Measurements from ENCODE around the gene ZNF577.
A peak's percentile ranks its signal among the peaks of the same experiment; 100 is the strongest.
"Not testable (repeated sequence)": the region's sequence is repeated elsewhere in the genome, so short reads cannot be mapped to it uniquely, and the experiment has no call there.

The ZNF577 gene

DNA sequence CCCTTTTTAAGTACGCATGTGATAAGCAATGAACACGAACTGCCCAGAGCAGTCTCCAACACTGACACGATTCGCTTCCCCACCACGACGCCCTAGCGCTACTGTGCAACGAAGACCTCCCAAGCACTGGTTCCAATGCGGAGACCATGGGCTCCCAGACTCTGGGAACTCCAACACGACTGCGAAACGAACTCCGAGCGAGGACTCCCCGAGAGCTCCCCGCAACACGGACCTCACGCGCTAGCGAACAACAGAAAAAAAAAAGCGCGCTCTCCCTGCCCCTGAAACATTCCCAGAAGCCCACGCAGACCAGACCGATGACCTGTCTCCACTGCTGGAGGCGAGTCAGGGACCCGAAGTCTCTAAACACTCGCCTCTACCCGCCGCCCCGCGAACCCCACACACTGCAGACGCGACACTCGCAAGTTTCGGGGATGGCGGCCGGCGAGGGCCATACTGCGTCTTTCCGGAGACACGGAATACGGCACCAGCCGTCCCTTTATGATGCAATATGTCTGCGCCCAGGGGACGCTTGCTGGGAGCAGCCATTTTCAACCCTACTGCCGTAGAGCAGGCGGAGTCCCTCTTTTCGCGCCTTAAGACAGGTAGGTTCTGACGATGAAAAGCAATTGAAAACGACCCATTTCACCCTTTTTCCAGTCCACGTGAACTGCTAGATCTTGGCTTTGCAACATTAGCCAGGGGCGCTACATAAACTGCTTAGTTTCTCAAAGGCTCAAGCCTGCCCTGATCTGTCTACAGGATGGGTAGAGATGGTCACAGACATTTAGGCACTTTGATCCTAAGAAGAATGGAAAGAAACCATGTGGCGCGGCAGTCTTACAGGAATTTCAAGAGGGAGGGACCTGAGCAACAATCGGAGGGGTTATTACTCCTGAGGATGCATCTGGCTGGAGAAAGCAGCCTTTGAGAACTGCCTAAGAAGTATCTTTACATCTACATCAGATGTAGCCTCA, at the start of gene ZNF577:
Gene ZNF577 (minus strand): TSS at position 430 of the 977 bp plus-strand sequence. CDS start 7,569 bp downstream, outside the sequence.
- peak; percentile 65 for DNase-seq (ENCODE audit: low spot score)

DNA sequence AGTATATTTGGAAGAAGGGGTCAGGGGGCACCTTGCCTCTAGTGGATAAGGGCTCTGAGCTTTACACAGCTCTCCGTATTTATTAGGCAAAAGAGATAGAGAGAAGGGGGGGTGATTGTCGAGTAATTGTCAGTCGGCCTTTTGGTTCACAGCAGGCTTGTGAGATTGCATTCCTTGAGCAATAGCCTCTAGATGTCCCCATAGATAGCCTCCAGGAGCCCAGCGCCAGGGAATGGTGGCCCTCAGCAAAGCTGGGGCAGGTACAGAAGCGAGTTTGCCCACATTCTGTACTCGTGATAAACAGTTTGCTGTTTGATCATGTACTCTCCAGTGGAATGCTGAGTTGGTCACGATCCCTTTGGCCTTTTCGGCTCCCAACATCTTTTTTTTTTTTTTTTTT, 44.2 kb upstream of the ZNF577 start:
- no peak for DNase-seq (ENCODE audit: low spot score)

DNA sequence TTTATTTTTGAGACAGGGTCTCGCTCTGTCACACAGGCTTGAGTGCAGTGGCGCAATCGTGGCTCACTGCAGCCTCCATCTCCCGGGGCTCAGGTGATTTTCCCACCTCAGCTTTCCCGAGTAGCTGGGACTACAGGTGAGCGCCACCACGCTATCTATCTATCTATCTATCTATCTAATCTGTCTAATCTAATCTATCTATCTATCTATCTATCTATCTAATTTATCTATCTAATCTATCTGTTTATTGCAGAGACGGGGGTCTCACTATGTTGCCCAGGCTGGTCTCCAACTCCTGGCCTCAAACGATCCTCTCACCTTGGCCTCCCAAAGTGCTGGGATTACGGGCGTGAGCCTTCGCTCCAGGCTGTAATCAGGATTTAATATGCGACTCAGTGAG, 40.1 kb upstream of the ZNF577 start:
- DNase-seq (ENCODE audit: low spot score): no peak

DNA sequence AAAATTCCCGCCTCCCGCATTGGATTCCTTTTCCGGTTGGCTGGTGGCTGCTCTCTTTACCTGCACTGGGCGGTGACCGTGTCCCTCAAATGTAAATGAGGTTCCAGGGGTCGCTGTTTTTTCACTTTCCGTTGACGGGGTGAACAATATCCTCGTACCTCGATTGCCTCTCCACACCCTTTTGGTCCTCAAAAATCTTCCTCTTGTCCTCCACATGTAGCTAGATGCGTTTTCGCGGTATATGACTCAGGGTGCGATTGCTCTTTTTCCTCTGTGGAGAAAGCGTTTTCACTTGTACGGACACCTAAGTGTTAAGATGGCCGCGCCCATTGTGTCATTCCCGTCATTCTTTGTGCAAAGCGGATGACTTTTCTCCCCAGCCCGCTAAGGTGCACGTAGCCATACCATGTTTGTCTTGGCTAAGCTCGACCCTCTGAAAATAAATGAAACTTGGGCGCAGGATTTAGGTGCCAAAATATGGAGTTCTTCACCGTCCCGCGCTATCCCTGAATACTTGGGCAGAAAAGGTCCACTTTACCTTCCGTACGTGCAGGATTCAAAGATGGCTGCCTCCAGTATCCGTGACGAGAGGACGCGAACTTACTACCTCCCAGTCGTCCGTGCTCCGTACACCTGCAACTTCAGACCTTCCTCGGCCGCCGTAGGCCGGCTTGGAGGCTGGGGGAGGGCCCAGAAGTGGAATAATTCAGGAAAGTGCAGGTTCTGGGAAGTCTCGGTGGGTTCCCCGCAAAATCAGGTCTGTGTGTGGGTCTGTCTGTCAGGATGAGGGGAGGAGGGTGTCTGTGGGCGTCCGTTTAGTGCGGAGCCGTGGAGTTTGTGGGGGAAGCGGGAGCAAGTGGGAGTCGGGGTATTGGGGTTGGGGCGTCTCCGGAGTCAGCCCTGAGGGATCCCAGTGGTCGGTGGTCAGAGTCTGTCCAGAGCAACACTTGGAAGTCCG, 39.3 kb upstream of the ZNF577 start, which contains the start of gene ZNF613:
Gene ZNF613 (plus strand): TSS at position 689 of the 958 bp plus-strand sequence. CDS start 8,749 bp downstream, outside the sequence.
- peak; percentile 88 for DNase-seq (ENCODE audit: low spot score)

DNA sequence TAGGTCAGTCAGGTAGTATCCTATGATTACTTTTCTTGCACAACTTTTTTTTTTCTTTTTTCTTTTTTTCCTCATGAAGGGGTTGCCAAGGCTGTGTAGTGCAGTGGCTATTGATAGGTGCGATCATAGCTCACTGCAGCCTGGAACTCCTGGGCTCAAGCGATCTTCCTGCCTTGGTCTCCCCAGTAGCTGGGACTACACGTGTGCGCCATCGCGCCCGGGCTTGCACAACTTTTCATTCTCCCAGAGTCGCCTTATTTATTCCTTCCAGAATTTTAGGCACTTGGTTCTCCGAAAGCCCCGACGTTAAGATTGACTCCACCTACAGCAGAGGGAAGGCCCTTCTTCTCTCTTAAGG, 38.7 kb upstream of the ZNF577 start:
- DNase-seq (ENCODE audit: low spot score): no peak

DNA sequence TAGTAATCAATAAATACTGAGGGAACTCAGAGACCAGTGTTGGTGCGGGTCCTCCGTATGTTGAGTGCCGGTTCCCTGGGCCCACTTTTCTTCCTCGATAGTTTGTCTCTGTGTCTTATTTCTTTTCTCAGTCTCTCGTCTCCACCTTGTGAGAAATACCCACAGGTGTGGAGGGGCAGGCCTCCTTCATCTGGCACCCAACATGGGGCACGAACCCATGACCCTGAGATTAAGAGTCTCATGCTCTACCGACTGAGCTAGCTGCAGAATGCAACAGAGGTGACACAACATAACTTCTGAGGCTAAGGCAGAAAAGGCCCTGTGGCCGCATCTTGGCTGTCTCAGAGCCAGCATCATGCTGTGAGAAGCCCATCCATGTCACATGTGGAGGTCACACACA, 34.2 kb upstream of the ZNF577 start:
- DNase-seq (ENCODE audit: low spot score): no peak

DNA sequence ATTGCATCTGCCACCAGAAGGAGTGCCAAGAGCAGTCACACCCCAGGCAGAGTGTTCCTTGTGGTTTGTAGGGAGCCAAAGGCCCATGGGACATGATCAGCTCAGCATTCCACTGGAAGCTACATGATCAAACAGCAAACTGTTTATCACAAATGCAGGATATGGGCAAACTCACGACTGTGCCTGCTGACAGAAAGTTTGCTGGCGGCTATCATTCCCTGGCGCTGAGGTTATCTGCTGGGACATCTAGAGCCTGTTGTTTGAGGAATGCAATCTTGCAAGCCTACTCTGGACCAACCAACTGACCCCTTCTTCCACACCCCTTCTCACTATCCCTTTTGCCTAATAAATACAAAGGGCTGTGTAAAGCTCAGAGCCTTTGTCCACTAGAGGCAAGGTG, 31.9 kb upstream of the ZNF577 start:
- no peak for DNase-seq (ENCODE audit: low spot score)

DNA sequence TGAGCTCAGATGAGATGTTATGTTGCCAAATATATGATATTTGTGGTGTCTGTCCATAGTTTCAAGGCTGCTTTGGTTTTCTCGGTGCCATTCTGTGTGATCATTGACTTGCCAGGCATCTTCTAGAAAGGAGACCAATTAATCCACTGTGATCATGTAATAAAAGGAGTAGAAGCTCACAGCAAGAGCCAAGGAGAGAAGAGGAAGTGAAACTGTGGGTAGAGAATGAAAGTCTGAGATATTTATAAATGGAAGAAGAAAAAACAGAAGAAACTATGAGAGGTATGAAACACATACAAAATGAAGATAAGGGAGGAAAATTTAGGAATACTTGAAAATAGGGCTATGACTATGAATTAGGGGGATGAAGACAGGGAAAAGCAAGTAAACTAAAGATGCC, 28.4 kb upstream of the ZNF577 start:
- DNase-seq (ENCODE audit: low spot score): no peak

DNA sequence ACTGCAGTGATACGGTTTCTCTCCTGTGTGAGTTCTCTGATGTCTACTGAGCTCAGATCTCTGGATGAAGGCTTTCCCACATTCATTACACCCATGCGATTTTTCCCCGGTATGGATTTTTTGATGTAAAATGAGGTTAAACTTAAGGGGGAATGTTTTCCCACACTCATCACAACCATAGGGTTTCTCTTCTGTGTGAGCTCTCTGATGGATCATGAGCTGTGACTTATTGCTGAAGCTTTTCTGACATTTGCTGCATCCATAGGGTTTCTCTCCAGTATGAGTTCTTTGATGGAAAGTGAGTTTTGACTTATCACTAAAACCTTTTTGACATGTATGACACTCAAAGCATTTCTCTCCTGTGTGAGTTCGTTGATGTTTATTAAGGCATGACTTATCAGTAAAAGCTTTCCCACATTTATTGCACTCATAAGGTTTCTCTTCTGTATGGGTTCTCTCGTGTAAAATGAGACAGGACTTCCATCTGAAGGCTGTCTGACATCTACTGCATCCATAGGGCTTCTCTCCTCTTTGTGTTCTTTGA, 27.6 kb upstream of the ZNF577 start:
- no peak for DNase-seq (ENCODE audit: low spot score)

DNA sequence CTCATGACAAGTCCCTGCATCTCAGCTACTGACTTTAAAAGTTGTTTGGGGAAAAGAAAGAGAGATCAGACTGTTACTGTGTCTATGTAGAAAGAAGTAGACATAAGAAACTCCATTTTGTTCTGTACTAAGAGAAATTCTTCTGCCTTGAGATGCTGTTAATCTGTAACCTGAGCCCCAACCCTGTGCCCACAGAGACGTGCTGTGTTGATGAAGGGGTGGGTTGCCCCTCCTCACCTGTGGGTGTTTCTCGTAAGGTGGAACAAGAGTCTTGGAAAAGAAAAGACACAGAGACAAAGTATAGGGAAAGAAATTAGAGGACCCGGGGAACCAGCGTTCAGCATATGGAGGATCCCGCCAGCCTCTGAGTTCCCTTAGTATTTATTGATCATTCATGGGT, 20.2 kb upstream of the ZNF577 start:
- DNase-seq (ENCODE audit: low spot score): not testable (repeated sequence)

DNA sequence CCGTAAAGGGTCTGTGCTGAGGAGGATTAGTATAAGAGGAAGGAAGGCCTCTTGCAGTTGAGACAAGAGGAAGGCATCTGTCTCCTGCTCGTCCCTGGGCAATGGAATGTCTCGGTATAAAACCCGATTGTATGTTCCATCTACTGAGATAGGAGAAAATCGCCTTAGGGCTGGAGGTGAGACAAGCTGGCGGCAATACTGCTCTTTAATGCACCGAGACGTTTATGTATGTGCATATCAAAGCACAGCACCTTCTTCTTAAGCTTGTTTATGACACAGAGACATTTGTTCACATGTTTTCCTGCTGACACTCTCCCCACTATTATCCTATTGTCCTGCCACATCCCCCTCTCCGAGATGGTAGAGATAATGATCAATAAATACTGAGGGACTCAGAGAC, 18.4 kb upstream of the ZNF577 start:
- not testable (repeated sequence) for DNase-seq (ENCODE audit: low spot score)

DNA sequence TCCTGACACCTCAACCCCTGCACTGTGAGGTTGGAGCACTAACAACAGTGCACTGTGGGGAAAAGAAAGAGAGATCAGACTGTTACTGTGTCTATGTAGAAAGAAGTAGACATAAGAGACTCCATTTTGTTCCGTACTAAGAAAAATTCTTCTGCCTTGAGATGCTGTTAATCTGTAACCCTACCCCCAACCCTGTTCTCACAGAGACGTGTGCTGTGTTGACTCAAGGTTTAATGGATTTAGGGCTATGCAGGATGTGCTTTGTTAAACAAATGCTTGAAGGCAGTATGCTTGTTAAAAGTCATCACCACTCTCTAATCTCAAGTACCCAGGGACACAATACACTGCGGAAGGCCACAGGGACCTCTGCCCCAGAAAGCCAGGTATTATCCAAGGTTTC, 17.9 kb upstream of the ZNF577 start:
- DNase-seq (ENCODE audit: low spot score): not testable (repeated sequence)

DNA sequence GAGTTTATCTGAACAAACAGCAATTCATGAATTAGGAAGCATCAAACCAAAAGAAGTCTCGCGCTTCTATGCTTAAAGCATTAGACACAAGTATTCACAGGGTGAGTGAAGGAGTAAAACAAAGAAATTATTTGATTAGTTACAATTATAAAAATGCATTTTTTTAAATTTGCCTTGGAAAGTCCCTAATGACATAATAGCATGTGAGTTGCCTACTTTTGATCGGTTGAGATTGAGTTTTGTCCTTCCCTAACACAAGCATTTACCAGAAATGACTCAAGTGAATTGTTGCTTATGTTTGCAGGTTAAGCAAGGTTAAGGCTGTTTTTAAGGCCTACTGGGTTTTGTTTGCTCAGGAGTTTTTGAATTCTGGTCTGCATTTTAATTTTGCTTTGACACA, 17.5 kb upstream of the ZNF577 start:
- DNase-seq (ENCODE audit: low spot score): no peak

DNA sequence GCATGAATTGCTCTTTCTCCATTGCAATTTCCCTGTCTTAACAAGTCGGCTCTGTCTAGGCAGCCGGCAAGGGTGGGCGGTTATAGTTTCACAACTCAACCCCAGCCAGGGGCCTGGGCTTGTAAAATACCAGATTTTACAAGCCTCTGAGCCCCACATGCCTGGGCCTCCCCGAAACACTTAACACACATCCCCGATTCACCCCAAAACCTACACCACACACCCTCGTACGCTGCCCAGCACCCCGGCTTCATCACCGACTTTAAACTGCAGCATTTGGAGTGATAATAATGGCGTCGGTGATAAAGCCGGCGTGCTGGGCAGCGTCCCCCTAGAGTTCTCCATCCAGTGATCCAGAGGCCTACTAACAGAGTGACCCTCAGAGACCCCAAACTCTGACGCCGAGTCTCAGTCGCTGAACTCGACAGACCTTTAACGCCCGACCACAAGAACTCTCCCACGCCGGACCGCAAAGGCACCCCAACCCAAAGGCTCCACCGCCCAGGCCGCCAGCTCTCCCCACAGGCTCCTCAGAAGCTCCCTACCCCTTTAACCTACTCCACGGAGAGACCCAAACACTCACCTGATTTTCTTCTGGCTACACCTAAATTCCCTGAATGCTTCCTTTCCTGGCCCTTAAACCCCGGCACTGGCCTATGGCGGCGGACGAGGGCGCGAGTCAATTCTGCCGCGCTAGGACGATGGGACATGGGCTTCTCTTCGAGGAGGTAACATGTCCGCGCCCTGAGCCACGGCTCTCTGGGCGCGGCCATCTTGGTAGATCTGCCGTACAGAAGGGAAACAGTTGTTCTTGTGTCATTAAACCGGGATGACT, 16.8 kb upstream of the ZNF577 start, which contains the start of gene ZNF649:
Gene ZNF649 (minus strand): TSS at position 687 of the 835 bp plus-strand sequence. CDS start 4,910 bp downstream, outside the sequence.
- peak; percentile 83 for DNase-seq (ENCODE audit: low spot score)

DNA sequence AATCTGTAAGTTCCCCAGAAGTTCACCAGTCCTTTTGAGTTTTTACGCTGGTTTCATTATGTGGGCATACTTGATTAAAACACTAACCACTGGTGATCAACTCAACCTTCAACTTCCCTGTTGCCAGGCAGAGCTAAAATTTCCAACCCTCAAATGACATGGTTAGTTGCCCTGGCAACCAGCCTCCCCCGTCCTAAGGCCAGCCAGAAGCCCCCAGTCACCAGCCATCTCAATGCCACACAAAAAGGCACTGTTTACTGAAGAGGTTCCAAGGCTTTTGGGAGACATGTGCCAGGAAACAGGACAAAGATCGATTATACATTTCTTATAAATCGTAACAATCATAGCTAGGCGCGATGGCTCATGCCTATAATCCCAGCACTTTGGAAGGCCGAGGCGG, 15.4 kb upstream of the ZNF577 start:
- no peak for DNase-seq (ENCODE audit: low spot score)

DNA sequence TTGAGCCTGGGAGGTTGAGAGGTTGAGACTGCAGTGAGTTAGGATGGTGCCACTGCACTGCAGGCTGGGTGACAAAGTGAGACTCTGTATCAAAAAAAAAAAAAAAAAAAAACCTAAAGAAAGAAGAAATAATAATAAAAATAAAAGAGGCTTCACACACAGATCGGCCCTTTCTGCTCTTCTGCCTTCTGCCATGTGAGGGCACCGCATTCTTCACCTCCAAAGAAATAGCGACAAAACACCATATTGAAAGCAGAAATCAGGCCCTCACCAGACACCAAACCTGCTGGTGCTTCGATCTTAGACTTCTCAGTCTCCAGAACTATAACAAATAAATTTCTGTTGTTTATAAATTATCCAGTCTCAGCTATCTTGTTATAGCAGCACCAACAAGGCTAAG, 14.1 kb upstream of the ZNF577 start:
- DNase-seq (ENCODE audit: low spot score): no peak

DNA sequence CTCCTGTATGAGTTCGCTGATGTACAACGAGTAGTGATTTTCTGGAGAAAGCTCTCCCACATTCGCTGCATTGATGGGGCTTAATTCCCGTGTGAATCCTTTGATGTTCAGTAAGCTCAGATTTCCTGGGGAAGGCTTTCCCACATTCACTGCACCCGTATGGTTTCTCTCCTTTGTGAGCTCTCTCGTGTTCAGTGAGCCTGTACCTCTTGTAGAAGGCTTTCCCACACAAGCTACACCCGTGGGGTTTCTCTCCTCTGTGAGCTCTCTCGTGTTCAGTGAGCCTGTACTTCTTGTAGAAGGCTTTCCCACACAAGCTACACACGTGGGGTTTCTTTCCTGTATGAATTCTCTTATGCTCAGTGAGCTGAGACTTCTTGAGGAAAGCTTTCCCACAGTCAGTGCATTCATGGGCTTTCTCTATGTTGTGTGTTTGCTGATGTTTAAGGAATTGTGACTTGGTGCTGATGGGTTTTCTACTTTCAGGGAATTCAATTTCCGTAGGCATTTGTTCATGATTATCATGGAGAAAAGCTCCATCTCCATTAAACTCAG, 3.5 kb upstream of the ZNF577 start:
- no peak for DNase-seq (ENCODE audit: low spot score)

DNA sequence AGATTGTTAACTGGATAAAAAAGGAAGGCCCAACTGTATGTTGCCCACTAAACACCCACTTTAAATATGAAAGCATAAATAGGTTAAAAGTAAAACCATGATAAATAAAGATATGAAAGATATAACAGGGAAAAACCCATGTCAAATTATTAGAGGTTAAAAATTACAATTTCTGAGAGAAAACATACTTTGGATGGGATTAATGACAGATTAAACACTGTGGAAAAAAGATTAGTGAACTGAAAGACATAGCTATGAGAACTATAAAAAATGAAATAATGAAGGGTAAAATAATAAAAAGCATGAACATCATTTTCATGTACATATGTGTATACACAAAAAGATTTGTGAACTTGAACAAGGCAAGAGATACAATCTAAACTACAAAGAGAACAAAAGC, 2.2 kb upstream of the ZNF577 start:
- no peak for DNase-seq (ENCODE audit: low spot score)

DNA sequence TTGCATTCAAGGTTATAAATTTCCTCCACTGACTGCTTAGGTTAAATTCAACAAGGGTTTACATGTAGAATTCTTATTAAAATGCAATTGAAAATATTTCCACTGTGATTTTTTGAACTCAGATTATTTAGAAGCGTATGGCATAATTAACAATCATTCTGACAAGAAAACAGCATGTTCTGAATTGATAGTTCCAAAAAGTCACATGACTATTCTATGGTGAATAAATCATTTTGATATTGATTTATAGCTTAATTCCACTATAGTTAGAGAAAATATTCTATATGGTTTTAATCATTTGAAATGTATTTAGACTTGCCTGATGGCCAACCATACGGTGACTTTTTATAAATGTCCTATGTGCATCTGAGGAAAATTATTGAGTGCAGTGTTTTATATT, 3.0 kb downstream of the ZNF577 start:
- DNase-seq (ENCODE audit: low spot score): no peak

DNA sequence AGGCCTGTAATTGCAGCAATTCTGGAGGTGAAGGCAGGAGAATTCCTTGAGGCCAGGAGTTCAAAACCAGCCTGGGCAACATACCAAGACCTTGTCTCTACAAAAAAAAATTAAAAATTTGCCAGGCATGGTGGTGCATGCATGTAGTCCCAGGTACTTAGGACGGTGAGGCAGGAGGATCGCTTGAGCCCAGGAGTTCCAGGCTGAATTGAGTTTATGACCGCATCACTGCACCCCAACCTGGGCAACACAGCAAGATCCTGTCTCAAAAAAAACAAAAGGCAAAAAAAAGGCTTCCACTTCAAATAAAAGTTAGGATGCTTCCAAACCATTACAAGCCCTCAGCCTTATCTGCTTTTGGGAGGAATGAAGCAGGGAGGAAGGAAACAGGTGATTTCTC, 5.2 kb downstream of the ZNF577 start:
- DNase-seq (ENCODE audit: low spot score): no peak

DNA sequence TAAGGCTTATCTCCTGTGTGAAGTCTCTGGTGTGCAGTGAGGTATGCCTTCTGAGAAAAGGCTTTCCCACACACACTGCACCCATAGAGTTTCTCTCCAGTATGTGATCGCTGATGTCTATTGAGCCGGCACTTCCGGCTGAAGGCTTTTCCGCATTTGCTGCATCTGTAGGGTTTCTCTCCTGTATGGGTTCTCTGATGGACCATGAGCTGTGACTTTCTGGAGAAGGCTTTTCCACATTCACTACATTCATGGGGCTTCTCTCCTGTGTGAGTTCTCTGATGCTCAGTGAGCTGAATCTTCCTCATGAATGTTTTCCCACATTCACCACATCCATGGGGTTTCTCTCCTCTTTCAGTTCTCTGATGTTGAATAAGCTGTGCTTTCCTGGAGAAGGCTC, 14.7 kb downstream of the ZNF577 start:
- no peak for DNase-seq (ENCODE audit: low spot score)
